ENCODE data around the gene CPN1.

CPN1 gene

GRCh38 chr10:99995269-99995668, 86.4 kb downstream of the CPN1 start:
- DNase-seq, result no peak

- DNase-seq, result no peak
These were observed 86.9 kb downstream of the CPN1 start for GRCh38 chr10:99994801-99995200.

- peak; percentile 42 for DNase-seq
These were observed 87.7 kb downstream of the CPN1 start for GRCh38 chr10:99993701-99994689.

Measured in activated CD4-positive, alpha-beta T cell treated with anti-CD3 and anti-CD28 coated beads, Interleukin-2, amount 50 U/mL, for 16 hours (primary cell).